Measurements from ENCODE around the gene ACVR1C. TPM values are rescaled to one million over a fixed set of nuclear protein-coding genes. Genes with fewer than 3 reads are reported as not detected.

ACVR1C gene
- total and polyA plus RNA-seq, 2 of the 8 experiments (the other 6 are each of a cell fraction or from before 2014, with no cell fraction given), result 0.21 to 0.52 TPM

GRCh38 chr2:157596992-157597681, 31.5 kb downstream of the ACVR1C start (continued):
- TF ChIP-seq CTCF (IDR thresholded peaks at IDR 0.05; ENCODE audit: control extremely low read depth in 1 of 3, insufficient read depth in 1 of 3, low read depth in 1 of 3, low read length in 3 of 3) (peak; percentile 73 to 82 (median 74)), CBX8 (IDR thresholded peaks at IDR 0.05; ENCODE audit: borderline replicate concordance, low read depth, low read length) (no peak), SRF (IDR thresholded peaks at IDR 0.05; ENCODE audit: low read depth, low read length) (no peak), PHF8 (conservative IDR thresholded peaks at IDR 0.05; ENCODE audit: low read depth, low read length) (no peak), SIN3A (conservative IDR thresholded peaks at IDR 0.05 in 1 of 2, IDR thresholded peaks at IDR 0.05 in 1 of 2; ENCODE audit: low read depth in 1 of 2, low read length in 2 of 2) (no peak), SAP30 (IDR thresholded peaks at IDR 0.05; ENCODE audit: insufficient read depth, insufficient replicate concordance, low read length) (no peak), POLR2A (IDR thresholded peaks at IDR 0.05; ENCODE audit: control extremely low read depth in 1 of 2, low read depth in 2 of 2, low read length in 2 of 2) (no peak), POU5F1 (IDR thresholded peaks at IDR 0.05; ENCODE audit: low read depth, low read length) (no peak), RBBP5 (IDR thresholded peaks at IDR 0.05; ENCODE audit: borderline replicate concordance, low read depth, low read length) (0 out of 2 replicates have a peak, but pooled peaks have one; percentile 35), GTF2F1 (IDR thresholded peaks at IDR 0.05; ENCODE audit: borderline replicate concordance, low read depth, low read length) (no peak), EGR1 (IDR thresholded peaks at IDR 0.05; ENCODE audit: borderline replicate concordance, low read depth, low read length) (no peak), NANOG (IDR thresholded peaks at IDR 0.05; ENCODE audit: insufficient read depth, low read depth, low read length, poor library complexity, severe bottlenecking) (no peak), CHD1 (IDR thresholded peaks at IDR 0.05; ENCODE audit: low read depth, low read length) (no peak), EP300 (IDR thresholded peaks at IDR 0.05; ENCODE audit: borderline replicate concordance in 1 of 2, low read depth in 2 of 2, low read length in 2 of 2) (no peak), E2F6 (IDR thresholded peaks at IDR 0.05) (peak; percentile 92), POLR2AphosphoS5 (IDR thresholded peaks at IDR 0.05; ENCODE audit: low read depth, low read length) (no peak), ASH2L (IDR thresholded peaks at IDR 0.05; ENCODE audit: low read length) (peak; percentile 37)

Measured in H1 (cell line).